Fibroblast of lung (primary cell): ENCODE results near the gene USP36. TPM values are rescaled to one million over a fixed set of nuclear protein-coding genes. Genes with fewer than 3 reads are reported as not detected.

ENCODE experiments used
- DNase-seq, 2 donors: peaks; one replicate each; pipeline versions ENCODE4 v3.0.0 to v3.0.0-alpha.2; 2010; ENCODE audit warnings: low read depth in 2 of 2
- H2AFZ ChIP-seq: 2 replicates; pipeline ENCODE4 v1.5.1; 2012; ENCODE audit warnings: low read length, control low read depth, inconsistent platforms
- H3K27ac ChIP-seq: 2 replicates; pipeline ENCODE4 v1.5.1; 2011; ENCODE audit warnings: low read length, control low read depth; ENCODE audit not compliant: insufficient read depth
- H3K27me3 ChIP-seq: 2 replicates; pipeline ENCODE4 v1.5.1; 2011; ENCODE audit warnings: mild to moderate bottlenecking, low read length; ENCODE audit not compliant: control insufficient read depth, insufficient read depth
- H3K36me3 ChIP-seq: 2 replicates; pipeline ENCODE4 v1.5.1; 2011; ENCODE audit warnings: low read length; ENCODE audit not compliant: control insufficient read depth, insufficient read depth
- H3K4me1 ChIP-seq: 2 replicates; pipeline ENCODE4 v1.5.1; 2011; ENCODE audit warnings: low read length; ENCODE audit not compliant: control insufficient read depth, insufficient read depth; ENCODE audit errors: extremely low read depth
- H3K4me2 ChIP-seq: 2 replicates; pipeline ENCODE4 v1.5.1; 2011; ENCODE audit warnings: low read length, control low read depth; ENCODE audit not compliant: insufficient read depth; ENCODE audit errors: extremely low read depth
- H3K4me3 ChIP-seq, 4 experiments: fragments of 200-600 bp in 1 of 4; sonication (generic) in 1 of 4; replicated peaks in 1 of 4; 2 replicates each; pipeline ENCODE4 v1.5.1; 2011 to 2016; ENCODE audit warnings: low read length in 4 of 4, low read depth in 3 of 4, mild to moderate bottlenecking in 3 of 4, control low read depth in 2 of 4, inconsistent platforms in 1 of 4, mixed read lengths in 1 of 4; ENCODE audit not compliant: insufficient read depth in 1 of 4; ENCODE audit errors: control extremely low read depth in 1 of 4
- H3K79me2 ChIP-seq: 2 replicates; pipeline ENCODE4 v1.5.1; 2012; ENCODE audit warnings: mild to moderate bottlenecking, low read length, inconsistent platforms; ENCODE audit not compliant: control insufficient read depth, insufficient read depth
- H3K9ac ChIP-seq: 2 replicates; pipeline ENCODE4 v1.5.1; 2011; ENCODE audit warnings: mild to moderate bottlenecking, low read length, control low read depth; ENCODE audit not compliant: insufficient read depth
- H3K9me3 ChIP-seq: 2 replicates; pipeline ENCODE4 v1.5.1; 2012; ENCODE audit warnings: low read depth, low read length; ENCODE audit not compliant: control insufficient read depth, insufficient read depth
- H4K20me1 ChIP-seq: 2 replicates; pipeline ENCODE4 v1.5.1; 2011; ENCODE audit warnings: low read length; ENCODE audit not compliant: control insufficient read depth, insufficient read depth; ENCODE audit errors: extremely low read depth
- CTCF ChIP-seq, 2 donors: IDR thresholded peaks in 1 of 2; conservative IDR thresholded peaks in 1 of 2; 1 replicate in 1 of 2; 2 replicates in 1 of 2; pipeline ENCODE4 v1.5.1; 2011 to 2012; ENCODE audit warnings: low read length in 2 of 2, control low read depth in 1 of 2, inconsistent platforms in 1 of 2, low read depth in 1 of 2, mild to moderate bottlenecking in 1 of 2
- EZH2 ChIP-seq: IDR thresholded peaks from 2 replicates; pipeline ENCODE4 v1.5.1; 2012; ENCODE audit warnings: low read length, control low read depth, mild to moderate bottlenecking; ENCODE audit errors: missing control alignments
- polyA plus RNA-seq, 2 donors: library from polyadenylated mRNA; depleted of rRNA in 1 of 2; stranded (reverse) in 1 of 2; unstranded in 1 of 2; fragments of >200 nt; gene quantifications; 2 replicates each; pipeline ENCODE4 v1.2.1, GENCODE V29; 2011 to 2012; ENCODE audit warnings: missing spikeins in 1 of 2
- total RNA-seq: library from RNA; depleted of rRNA; stranded (reverse); fragments of >200 nt; gene quantifications from 2 replicates; pipeline ENCODE4 v1.2.1, GENCODE V29; 2014

The USP36 gene
- total and polyA plus RNA-seq, 2 donors (not counting 1 experiment from before 2014, with no cell fraction given), result 15.4 to 18.3 TPM

- H2AFZ ChIP-seq, result no peak overlapping the region
- peak overlapping the region; percentile 75 to 92 (median 90) for H3K4me3 ChIP-seq
Measured at GRCh38 chr17:78840530-78840779, 159 bp downstream of the USP36 start.

GRCh38 chr17:78839762-78840529 lies 668 bp downstream of the USP36 start:
- peak overlapping the region; percentile 95 for H3K4me2 ChIP-seq
- peak; percentile 53 to 81 for DNase-seq
- H3K79me2 ChIP-seq, result peaks cover 39% of the 10 kb centered on the region
- H4K20me1 ChIP-seq, result peaks cover 2% of the 10 kb centered on the region
- H3K4me1 ChIP-seq, result peaks cover 13% of the 10 kb centered on the region
- H3K36me3 ChIP-seq, result peaks cover 21% of the 10 kb centered on the region
- H3K9ac ChIP-seq, result peak overlapping the region; percentile 98
- no peaks in the 10 kb centered on the region for H3K27me3 ChIP-seq
- no peaks in the 10 kb centered on the region for H3K9me3 ChIP-seq
- TF ChIP-seq EZH2 (no peak), CTCF (conservative IDR thresholded peaks at IDR 0.05 in 1 of 2, IDR thresholded peaks at IDR 0.05 in 1 of 2; ENCODE audit: low read depth in 1 of 2, low read length in 2 of 2) (no peak)
- no peak overlapping the region for H2AFZ ChIP-seq
- H3K27ac ChIP-seq, result peak overlapping the region; percentile 97
- peak overlapping the region; percentile 75 to 92 (median 90) for H3K4me3 ChIP-seq

More at GRCh38 chr17:78840530-78840779, 159 bp downstream of the USP36 start:
- TF ChIP-seq CTCF (conservative IDR thresholded peaks at IDR 0.05 in 1 of 2, IDR thresholded peaks at IDR 0.05 in 1 of 2; ENCODE audit: low read depth in 1 of 2, low read length in 2 of 2) (no peak), EZH2 (no peak)
- peaks cover 13% of the 10 kb centered on the region for H3K4me1 ChIP-seq
- H3K36me3 ChIP-seq, result peaks cover 17% of the 10 kb centered on the region
- no peak for DNase-seq
- H3K27me3 ChIP-seq, result no peaks in the 10 kb centered on the region
- no peak overlapping the region for H3K4me2 ChIP-seq
- peak overlapping the region; percentile 97 for H3K27ac ChIP-seq
- H4K20me1 ChIP-seq, result peaks cover 2% of the 10 kb centered on the region
- peaks cover 39% of the 10 kb centered on the region for H3K79me2 ChIP-seq
- H3K9ac ChIP-seq, result peak overlapping the region; percentile 98
- H3K9me3 ChIP-seq, result no peaks in the 10 kb centered on the region

- no peak overlapping the region for H2AFZ ChIP-seq
- peak overlapping the region; percentile 97 for H3K27ac ChIP-seq
- peak in 1 of 2 donors; percentile 62 for DNase-seq
- H3K9ac ChIP-seq, result peak overlapping the region; percentile 98
- peak overlapping the region; percentile 95 for H3K4me2 ChIP-seq
- peaks cover 39% of the 10 kb centered on the region for H3K79me2 ChIP-seq
- H3K9me3 ChIP-seq, result no peaks in the 10 kb centered on the region
- peaks cover 13% of the 10 kb centered on the region for H3K4me1 ChIP-seq
- peak overlapping the region; percentile 75 to 92 (median 90) for H3K4me3 ChIP-seq
- peaks cover 21% of the 10 kb centered on the region for H3K36me3 ChIP-seq
- TF ChIP-seq CTCF (conservative IDR thresholded peaks at IDR 0.05 in 1 of 2, IDR thresholded peaks at IDR 0.05 in 1 of 2; ENCODE audit: low read depth in 1 of 2, low read length in 2 of 2) (no peak), EZH2 (no peak)
- H4K20me1 ChIP-seq, result peaks cover 2% of the 10 kb centered on the region
- no peaks in the 10 kb centered on the region for H3K27me3 ChIP-seq
Measured at GRCh38 chr17:78839235-78839761, 1.3 kb downstream of the USP36 start.
